GM12878 (cell line): ENCODE measurements around the gene DEFB110. TPM values are rescaled to one million over a fixed set of nuclear protein-coding genes. Genes with fewer than 3 reads are reported as not detected.

Source experiments
- CBFB ChIP-seq: IDR thresholded peaks from 2 replicates; pipeline ENCODE4 v1.6.1; 2016; ENCODE audit warnings: antibody characterized with exemption, low read depth
- E2F8 ChIP-seq: fragments of 450-650 bp; IDR thresholded peaks from 2 replicates; pipeline ENCODE4 v1.6.1; 2018; ENCODE audit warnings: mild to moderate bottlenecking, low read depth, moderate library complexity; ENCODE audit not compliant: partially characterized antibody
- HSF1 ChIP-seq: fragments of 150-350 bp; IDR thresholded peaks from 2 replicates; pipeline ENCODE4 v1.6.1; 2014; ENCODE audit warnings: mild to moderate bottlenecking, low read depth, low read length
- SMAD5 ChIP-seq: IDR thresholded peaks from 2 replicates; pipeline ENCODE4 v1.6.1; 2016; ENCODE audit warnings: antibody characterized with exemption, low read depth
- TAF1 ChIP-seq: IDR thresholded peaks from 2 replicates; pipeline ENCODE4 v1.6.1; 2011; ENCODE audit warnings: mild to moderate bottlenecking, low read depth, low read length, borderline replicate concordance
- ZNF592 ChIP-seq: fragments of 450-650 bp; IDR thresholded peaks from 2 replicates; pipeline ENCODE4 v1.6.1; 2017; ENCODE audit warnings: mild to moderate bottlenecking, moderate library complexity
- polyA plus RNA-seq, 11 experiments: library from polyadenylated mRNA; depleted of rRNA in 4 of 11; unstranded in 6 of 11; stranded (reverse) in 5 of 11; fragments of >200 nt; fragmentation: Nextera tagmentation in 4 of 11; fragmentation: Illumina TruSeq in 1 of 11; extraction: Ambion mirVana in 4 of 11; extraction: Trizol in 1 of 11; gene quantifications; 1 replicate in 1 of 11; 2 replicates in 10 of 11; pipeline versions ENCODE4 v1.2.1 to v1.2.3, GENCODE V29; 2011 to 2016; ENCODE audit warnings: inconsistent platforms in 2 of 11, missing spikeins in 2 of 11, low read depth in 1 of 11
- total RNA-seq, 4 experiments: library from RNA; depleted of rRNA in 3 of 4; stranded (reverse); fragments of >200 nt in 3 of 4; fragmentation: Illumina TruSeq in 1 of 4; extraction: Trizol in 1 of 4; gene quantifications; 2 replicates each; pipeline versions ENCODE4 v1.2.1 to v1.2.3, GENCODE V29; 2013 to 2021

The DEFB110 gene
- total and polyA plus RNA-seq, 10 of the 15 experiments (the other 5 are each of a cell fraction or from before 2014, with no cell fraction given), result not detected

- TF ChIP-seq HSF1 (no peak), TAF1 (no peak), SMAD5 (no peak), CBFB (no peak), ZNF592 (no peak), E2F8 (no peak)
Observed at GRCh38 chr6:49988900-49989299, 32.9 kb downstream of the DEFB110 start (continued).
